Measurements from ENCODE around the gene NCAM2.
A peak's percentile ranks its signal among the peaks of the same experiment; 100 is the strongest.

NCAM2 gene

DNA sequence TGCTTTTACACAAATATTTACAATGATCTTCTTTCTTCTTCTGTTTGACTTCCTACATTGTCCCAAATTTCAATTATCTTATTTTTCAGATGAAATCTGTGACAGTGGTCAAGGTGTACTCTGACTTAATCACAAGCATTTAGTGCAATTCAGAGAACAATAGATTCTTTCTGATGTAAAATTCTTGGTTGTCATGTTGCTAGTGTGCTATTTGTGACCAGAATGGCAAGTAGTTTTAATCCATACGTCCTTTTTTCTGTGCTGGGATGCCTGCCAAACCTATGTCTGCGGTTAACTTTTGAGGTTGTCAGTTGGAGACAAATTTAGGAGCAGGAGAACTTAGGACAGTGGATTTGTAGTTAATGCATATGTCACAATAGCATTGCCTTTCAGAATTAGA is 31.0 kb downstream of the NCAM2 start:
- peak; percentile 76 for DNase-seq

DNA sequence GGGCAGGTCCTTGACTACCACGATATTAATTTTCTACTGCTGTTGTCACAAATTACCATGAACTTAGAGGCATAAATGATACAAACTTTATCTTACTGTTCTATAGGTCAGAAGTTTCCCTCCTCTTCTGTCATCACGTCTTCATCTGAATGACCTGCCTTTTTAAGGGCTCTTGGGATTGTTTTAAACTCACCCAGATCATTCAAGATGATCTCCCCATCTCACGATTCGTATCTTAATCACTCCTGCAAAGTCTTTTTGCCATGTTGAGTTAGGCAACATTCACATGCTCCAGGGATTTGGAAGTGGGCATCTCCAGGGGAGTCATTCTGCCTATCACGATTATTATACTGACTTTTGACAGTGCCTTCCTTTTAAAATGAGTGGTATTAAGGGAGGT is 32.1 kb downstream of the NCAM2 start:
- DNase-seq, result no peak

DNA sequence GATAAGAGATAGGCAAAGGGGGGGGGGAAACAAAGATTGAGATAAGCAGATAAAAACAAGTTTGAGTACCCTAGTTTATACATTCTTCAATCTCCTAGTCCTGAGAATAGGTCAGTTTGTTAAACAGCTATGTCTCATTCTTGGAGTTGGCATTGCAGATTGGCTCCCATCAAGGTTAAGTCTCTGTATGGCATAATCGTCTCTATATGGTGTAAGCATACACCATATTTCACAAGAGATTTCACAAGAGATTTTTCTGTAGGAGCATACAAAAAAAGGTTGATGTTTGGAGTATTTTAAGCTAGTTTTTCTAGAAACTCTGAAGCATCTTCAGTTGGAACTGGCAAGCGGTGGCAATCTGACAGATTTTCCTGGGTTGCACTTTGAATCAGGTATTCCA is 35.8 kb downstream of the NCAM2 start:
- no peak for DNase-seq

DNA sequence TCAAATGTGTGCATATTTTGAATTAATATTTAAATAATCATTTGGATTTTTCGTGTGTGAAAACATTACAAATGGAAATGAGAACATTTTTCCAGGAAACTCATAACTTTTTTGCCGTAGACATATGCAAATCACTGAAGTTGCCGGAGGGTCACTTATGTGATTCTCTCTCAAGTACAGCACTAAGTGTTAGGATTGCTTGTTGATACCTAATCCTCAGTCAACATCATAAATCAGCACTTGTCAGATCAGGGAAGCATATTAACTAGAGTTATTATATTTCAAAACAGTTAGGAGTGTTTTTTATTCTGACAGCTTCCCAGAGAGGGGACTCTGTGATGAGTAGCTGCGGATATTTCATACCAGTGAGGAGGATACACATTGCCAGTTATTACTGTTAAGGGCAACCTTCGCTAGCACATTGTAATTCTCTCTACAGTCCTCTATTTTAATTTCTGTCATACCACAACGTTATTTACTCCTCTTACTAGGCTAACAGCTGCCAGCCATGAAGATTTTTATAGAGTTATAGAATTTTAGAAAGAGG is 41.5 kb downstream of the NCAM2 start:
- DNase-seq, result no peak

DNA sequence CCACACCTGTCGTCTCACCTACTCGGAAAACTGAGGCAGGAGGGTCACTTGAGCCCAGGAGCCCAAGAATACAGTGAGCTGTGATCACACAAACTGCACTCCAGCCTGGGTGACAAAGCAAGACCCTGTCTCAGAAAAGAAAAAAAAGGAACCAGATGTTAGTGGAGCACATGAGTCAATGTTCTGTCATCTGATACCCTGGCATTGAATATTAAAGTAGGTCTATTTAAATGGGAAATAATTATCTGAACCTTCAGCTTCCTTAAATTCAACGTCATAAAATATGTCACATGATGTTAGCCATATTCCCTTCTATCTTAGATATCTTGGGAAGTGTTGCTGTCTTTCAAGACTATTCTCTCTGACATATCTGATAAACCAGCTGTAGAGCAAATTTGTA is 47.3 kb downstream of the NCAM2 start:
- DNase-seq, result peak; percentile 4

DNA sequence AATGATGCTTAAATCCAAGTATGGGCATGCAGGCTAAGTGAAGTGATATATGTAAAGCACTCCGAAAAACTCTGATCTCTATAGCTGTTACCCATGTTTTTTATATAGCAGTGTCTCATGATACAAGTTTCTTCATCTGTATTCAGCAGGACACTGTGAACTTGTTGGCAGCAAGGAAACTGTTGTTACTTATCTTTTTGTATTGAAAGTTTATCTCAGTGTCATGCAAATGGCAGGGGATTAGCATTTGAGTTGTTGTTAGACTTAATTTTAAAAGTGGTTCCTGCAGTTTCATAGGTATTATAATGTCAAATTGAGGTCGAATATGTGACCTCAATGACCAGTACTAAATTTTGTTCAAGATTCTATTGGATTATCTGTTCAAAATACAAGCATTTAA is 47.9 kb downstream of the NCAM2 start:
- DNase-seq, result no peak

DNA sequence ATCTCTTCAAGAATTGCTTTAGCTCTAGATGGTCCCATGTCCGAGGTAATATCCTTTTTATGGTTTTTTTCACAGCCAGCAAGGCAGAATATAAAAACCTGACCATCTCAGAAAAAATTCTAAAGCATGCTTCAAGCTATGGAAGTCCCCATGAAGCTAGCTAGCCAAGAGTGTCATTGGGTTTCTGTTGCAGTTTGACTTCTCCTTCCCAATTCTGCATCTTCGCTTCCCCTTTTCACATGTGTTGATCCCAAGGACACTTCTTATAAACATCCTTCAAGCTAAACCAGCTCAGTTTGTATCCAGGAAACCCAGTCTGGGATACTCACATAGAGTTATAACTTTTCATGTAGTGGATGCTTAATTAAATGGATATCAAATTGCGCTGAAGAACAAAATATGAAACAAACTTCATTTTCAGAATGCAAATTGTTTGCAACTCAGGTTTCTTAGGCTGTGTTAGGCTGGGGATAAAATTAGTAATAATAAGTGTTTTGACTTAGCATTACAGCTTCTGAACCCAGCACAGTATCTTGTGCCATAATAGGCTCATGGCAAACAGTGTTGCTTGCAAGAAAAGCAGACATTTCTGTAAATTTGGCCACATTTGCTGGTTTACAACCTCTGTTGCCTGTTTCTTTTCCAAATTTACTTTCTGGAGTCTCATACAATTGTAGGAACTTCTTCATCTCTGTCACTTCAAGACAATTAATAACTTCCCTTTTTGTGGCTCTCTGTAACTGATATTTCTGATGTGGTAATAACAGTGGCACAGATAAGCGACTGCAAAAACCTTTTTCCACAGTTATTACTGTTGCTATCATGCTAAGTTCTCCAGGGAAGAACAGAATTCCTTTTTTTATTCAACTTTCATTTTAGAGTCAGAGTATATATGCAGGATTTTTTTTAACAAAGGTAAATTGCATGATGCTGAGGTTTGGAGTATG is 53.2 kb downstream of the NCAM2 start:
- DNase-seq, result no peak

DNA sequence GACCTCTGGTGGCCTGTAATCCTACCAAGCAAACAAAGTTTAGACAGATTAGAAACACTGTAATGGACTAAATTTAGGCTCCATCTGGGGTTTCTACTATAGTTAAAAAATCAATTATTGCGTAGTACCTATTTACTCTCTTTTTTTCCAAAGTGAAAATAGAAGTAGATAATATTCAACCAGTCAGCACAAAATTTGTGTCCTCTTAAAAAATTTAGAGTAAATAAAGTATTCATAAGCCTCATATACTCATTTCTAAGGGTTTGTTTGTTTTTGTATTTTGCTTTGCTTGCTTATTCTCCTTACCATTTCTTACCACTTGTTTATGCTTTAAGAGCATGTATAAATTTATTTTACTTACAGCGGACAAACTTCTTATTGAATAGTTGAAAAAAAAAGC is 54.5 kb downstream of the NCAM2 start:
- no peak for DNase-seq

DNA sequence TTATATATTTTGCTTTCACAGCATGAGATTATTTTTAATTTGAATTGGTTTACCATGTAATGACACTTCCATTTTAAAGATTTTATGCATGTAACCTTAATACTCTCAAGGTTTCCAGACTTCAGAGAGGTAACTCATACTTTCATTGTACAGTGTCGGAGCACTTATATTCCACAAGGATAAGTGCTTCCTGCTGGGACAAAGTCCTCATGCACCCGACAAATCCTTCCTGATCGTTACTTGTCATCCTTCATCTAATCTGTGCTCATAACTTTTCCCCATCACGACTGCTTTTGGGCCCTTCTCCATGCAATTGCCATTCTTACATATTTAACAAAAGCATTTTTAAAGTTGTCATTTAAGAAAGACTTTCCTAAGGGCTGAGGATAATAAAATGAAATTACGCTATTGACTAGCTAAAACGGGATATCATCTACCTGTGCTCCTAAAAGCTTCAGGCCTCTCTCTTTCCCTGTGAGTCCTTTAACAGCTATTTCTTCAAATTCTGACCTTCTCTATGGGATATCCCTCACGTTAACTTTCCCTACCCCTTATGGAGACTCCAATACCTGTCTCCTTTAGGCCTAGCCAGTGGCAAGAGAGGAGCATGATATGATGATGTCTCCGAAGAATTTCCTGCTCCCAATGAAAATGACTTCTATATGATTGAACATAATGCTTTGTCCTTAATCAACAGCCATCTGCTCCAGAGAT is 59.3 kb downstream of the NCAM2 start:
- no peak for DNase-seq

DNA sequence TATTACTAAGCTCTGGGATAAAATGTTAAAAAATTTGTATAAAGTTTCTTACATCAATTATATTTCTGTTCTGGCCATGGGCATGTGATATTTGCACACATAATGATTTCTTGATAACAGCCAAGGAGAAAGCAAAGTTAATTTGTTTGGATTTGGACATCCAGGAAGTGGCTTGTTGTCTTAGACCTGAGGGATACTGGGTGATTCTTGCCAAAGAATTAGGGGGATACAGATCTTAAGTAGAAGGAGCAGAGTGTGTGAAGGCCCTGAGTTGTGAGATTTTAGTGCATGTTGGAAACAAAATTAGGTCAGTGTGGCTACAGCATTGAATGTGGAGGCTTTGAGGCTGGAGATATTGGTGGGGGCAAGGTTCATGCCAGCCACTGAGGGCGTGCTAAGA is 65.6 kb downstream of the NCAM2 start:
- no peak for DNase-seq

DNA sequence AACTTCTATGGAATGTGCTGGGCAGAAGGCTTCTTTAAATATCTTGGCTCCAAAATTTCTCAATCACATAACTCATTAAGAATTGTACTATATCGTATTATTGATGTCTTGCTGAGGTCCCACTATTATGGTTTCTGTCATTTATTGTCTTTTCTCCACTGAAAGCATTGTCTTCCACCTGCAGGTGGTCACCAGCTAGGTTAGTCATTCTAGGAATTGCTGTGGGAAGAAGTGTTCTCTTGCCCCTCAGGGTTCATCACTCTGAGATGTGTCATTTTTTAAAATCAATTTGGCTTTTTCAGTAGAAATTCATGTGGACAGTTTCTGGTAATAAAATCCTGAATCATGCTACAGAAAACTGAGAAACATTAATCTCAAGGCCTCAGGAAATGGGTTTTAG is 66.1 kb downstream of the NCAM2 start:
- no peak for DNase-seq

DNA sequence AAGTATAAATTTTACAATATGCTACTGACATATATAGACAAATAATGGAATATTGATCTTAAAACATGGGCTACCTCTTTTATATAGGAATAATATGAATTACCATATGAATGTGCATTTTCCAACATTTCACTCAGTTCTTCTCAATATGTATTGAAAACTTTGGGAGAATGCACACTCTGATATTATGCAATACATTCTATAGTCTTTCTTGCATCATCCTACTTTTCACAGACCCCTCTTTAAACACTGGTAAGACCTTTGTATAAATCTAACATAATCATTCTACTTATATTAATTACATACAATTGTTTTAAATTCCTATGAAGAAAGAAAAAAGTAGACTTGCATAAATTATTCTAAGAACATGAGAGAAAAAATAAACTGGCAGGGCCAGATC is 69.2 kb downstream of the NCAM2 start:
- no peak for DNase-seq

DNA sequence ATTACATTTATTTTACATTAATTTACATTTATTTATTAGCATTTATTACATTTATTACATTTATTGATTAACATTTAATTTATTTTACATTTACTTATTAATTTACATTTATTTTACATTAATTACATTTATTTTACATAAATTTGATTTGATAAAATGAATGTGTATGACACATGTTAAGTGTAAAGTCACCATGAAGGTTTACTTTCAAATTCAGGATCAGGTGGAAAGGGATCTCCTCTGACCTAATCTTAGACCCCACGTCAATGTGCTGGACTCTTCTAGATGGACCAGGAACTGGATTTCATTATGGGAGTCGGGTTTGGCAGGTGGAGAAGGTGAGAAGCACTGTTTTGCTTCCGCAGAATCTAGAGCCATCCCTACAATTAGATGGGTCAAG is 76.1 kb downstream of the NCAM2 start:
- DNase-seq, result no peak

DNA sequence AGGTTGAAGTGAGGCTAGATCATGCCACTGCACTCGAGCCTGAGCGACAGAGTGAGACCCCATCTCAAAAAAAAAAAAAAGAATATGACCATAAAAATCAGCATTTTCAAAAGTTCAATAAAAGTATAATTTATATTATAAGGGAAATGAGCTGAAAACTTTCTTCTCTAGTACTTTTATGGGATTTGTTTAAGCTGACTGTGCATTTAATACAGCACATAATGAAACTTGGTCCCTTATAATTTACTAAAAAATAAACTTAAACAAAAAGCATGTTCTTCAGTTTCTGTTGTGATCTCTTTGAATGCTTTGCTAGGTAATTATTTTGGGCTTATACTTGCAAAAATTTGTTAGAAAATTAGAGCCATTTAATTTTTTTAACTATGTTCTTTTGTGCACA is 77.8 kb downstream of the NCAM2 start:
- DNase-seq, result no peak

DNA sequence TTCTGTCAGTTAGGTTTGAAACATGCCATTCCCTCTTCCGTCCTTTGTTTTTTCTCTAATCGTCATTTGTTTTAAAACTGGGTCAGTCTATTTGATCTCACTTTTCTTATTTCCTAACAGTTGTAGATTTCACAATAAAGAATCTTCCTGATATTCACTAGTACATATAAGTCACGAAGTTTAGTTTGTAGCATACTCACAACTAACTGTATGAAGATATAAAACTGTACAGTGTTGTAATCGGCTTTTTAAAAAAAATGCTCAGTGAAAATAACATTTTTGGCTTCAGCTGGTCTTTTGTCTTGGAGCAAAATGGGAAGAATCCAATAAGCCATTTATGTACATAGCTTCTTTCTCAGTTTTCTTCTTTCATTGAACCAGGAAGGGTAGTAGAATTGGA is 78.3 kb downstream of the NCAM2 start:
- DNase-seq, result no peak

DNA sequence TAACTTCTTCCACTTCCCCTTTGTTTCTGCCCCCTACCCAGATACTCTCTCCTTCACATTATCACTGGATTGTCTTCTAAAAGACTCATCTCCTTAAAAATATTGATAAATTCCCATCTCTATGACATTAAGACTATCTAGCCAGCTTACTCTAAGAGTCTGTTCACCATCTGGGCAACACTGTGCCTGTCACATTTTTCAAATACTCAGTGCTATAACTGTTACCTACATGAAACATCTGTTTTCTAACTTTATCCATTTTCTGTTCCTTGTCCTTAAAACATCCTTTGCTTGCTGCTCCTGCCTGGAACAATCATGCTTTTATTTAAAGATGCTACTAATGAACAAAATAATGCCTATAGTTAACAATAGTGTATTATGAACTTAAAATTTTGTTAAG is 81.4 kb downstream of the NCAM2 start:
- DNase-seq, result no peak

DNA sequence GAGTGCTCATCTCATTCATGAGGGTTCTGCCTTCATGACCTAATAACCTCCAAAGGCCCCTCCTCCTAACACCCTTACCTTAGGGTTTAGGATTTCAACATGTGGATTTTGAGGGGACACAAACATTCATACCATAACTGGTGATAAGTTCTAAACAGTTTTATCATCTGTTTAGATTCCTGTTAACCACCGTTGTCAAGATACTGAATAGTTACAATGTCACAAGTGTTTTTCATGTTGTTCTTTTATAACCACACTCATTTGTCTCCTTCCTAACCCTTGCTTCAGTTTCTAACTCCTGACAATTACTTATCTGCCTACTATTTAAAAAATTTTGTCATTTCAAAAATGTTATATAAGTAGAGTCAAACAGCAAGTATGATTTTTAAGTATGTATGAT is 86.0 kb downstream of the NCAM2 start:
- DNase-seq, result peak; percentile 38

DNA sequence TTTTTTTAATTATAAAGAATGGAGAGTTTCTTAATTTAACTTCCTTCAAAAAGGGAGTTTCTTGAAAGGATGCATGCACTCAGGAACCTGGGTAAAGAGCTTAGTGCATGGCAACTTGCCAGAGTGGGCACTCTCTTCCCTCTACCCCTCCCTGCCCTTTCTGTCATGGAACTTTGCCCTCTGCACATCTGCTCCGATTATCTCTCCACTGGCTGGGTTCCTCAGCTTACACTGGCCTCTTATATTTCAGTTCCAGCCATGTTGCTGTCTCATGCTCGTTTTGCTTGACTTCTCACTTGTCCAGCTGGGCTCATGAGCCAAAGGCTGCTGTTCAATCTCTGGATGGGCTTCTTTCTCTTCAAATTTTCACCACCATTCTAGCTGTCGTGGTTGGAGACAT is 87.0 kb downstream of the NCAM2 start:
- DNase-seq, result no peak

DNA sequence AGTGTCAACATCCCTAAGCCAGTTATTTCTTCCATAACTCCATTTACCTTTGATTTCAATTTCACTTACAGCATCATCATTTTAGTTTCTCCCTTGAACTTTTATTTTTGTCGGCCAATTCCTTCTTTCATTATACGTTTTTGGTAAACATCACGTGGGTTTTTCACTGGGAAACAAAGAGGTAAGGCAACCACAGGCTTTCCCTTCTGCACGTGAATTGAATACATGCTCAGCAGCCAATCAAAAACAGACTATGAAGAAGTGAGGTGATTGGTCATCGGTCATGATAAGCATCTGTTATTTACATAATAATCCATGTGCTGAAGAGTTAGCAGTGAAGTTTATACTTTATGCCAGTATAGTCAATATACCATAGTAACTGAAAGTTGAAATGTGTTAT is 98.7 kb downstream of the NCAM2 start:
- no peak for DNase-seq

DNA sequence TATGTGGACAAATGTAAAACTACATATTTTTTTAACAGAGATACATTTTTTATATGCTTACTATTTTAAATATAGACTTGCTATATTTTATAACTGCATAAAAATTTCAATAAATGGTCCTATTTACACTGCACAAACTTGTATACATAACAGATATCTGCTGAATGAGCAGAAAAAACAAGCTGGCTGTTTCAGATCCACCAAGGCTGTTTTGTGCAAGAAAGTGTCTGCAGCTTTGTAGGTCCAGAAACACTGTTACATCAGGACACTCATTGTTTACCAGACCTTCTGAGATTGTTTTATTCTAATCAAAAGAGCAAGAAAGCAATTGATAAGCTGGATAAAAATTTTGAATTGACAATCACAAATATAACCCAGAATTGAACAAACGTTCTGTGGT is 99.3 kb downstream of the NCAM2 start:
- no peak for DNase-seq

DNA sequence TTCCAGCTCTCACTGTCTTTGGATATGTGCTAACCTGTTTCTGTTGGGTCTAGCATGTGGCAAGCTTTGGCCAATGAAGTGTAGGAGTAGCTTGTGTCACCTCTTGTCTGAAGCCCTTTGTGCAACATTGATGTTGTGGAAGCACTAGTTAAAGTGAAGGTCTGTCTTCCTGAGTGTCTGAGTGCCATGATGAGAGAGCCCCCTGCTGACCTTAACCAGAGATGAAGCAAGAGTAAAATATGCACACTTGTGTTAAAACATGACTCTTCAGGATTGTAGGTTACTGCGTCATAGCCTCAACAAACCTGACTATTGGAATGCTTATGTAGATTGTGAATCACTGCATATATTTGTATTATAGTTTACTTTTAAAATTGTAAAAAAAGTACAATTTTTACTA is 103.7 kb downstream of the NCAM2 start:
- DNase-seq, result peak; percentile 70

DNA sequence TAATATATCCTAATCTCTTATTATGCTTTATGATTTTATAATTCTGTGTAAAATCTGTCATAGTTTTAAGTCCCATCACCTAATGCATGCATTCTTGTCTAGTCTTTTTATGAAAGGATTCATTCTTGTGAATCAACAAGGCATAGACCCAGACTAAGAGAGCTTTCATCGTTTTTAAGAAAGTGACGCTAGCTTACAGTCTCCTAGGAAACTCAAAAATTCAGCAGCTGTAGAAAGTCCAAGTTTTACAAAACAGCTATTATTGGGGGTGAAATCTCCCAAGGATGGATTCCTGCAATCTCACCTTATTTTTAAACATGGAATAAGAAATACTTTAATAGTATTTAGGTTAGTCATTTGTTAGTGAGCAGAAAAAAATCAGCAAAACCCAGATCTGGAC is 104.7 kb downstream of the NCAM2 start:
- no peak for DNase-seq

DNA sequence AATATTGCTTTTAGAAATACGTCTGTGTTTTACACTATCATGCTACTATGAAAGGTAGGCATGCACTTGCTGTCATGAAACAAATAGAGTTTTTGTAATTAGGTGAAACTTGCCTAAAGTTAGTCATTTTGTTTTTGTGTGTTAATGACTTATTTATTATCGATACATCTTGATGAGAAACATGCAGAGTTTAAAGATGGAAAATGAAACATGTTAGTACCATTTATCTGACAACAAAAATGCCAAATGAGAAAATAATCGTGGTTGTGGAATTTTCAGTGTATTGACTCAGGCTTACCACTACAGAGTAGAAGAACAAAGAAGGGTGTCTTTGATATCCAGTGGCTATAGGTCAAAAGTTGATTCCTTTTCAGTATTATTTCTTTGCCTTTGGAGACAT is 105.5 kb downstream of the NCAM2 start:
- no peak for DNase-seq

DNA sequence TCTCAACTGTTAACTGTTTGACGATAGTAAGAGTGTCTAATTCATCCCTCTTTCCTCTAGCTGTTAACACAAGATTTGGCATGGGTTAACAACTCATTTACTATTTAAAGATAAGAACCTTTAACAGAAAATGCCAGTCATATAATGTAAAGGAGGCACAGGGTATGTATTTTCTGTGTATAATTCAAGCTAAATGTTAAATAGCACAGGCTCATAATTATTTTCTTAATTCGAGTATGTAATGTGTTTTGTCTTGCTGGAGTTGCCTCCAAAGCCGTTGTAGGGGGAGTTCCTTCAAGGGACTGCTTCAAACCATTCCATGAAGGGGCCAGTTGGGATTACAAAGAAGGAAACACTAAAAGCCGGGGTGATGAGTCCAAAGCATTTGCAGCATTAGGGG is 111.5 kb downstream of the NCAM2 start:
- no peak for DNase-seq

All from fibroblast of skin of right biceps (primary cell).